ENCODE results near the gene GMPR2. TPM values are rescaled to one million over a fixed set of nuclear protein-coding genes. Genes with fewer than 3 reads are reported as not detected.

The GMPR2 gene
- total RNA-seq, 1 donor from 2014 or later = 61.7 TPM

GRCh38 chr14:24204163-24205146 is 28.3 kb upstream of the GMPR2 start:
- H3K27ac Mint-ChIP-seq (ENCODE audit: unreplicated experiment) = no peak overlapping the region
- H3K36me3 Mint-ChIP-seq (ENCODE audit: unreplicated experiment) = peaks cover 45% of the 10 kb centered on the region
- H3K4me3 Mint-ChIP-seq (ENCODE audit: unreplicated experiment) = no peak overlapping the region
- peaks cover 5% of the 10 kb centered on the region for H3K9me3 Mint-ChIP-seq (ENCODE audit: unreplicated experiment)
- no peak for DNase-seq (ENCODE audit: extremely low spot score, unreplicated experiment)
- H3K4me1 Mint-ChIP-seq (ENCODE audit: unreplicated experiment) = no peaks in the 10 kb centered on the region
- TF ChIP-seq CTCF (IDR thresholded peaks at IDR 0.05) = no peak
- H3K27me3 Mint-ChIP-seq (ENCODE audit: unreplicated experiment) = no peaks in the 10 kb centered on the region

GRCh38 chr14:24206260-24207103 is 26.2 kb upstream of the GMPR2 start:
- H3K4me1 Mint-ChIP-seq (ENCODE audit: unreplicated experiment) = peaks cover 5% of the 10 kb centered on the region
- H3K27ac Mint-ChIP-seq (ENCODE audit: unreplicated experiment) = no peak overlapping the region
- H3K36me3 Mint-ChIP-seq (ENCODE audit: unreplicated experiment) = peaks cover 54% of the 10 kb centered on the region
- no peak overlapping the region for H3K4me3 Mint-ChIP-seq (ENCODE audit: unreplicated experiment)
- peaks cover 5% of the 10 kb centered on the region for H3K9me3 Mint-ChIP-seq (ENCODE audit: unreplicated experiment)
- no peaks in the 10 kb centered on the region for H3K27me3 Mint-ChIP-seq (ENCODE audit: unreplicated experiment)
- TF ChIP-seq CTCF (IDR thresholded peaks at IDR 0.05) = no peak
- DNase-seq (ENCODE audit: extremely low spot score, unreplicated experiment) = no peak

- DNase-seq (ENCODE audit: extremely low spot score, unreplicated experiment) = no peak
- peaks cover 8% of the 10 kb centered on the region for H3K4me1 Mint-ChIP-seq (ENCODE audit: unreplicated experiment)
- H3K27me3 Mint-ChIP-seq (ENCODE audit: unreplicated experiment) = no peaks in the 10 kb centered on the region
- H3K36me3 Mint-ChIP-seq (ENCODE audit: unreplicated experiment) = peaks cover 50% of the 10 kb centered on the region
- H3K4me3 Mint-ChIP-seq (ENCODE audit: unreplicated experiment) = no peak overlapping the region
- no peak for TF ChIP-seq CTCF (IDR thresholded peaks at IDR 0.05)
- H3K27ac Mint-ChIP-seq (ENCODE audit: unreplicated experiment) = no peak overlapping the region
- peaks cover 5% of the 10 kb centered on the region for H3K9me3 Mint-ChIP-seq (ENCODE audit: unreplicated experiment)
Measured at GRCh38 chr14:24207104-24207551, 25.6 kb upstream of the GMPR2 start.

- no peak overlapping the region for H3K4me3 Mint-ChIP-seq (ENCODE audit: unreplicated experiment)
- H3K27me3 Mint-ChIP-seq (ENCODE audit: unreplicated experiment) = no peaks in the 10 kb centered on the region
- DNase-seq (ENCODE audit: extremely low spot score, unreplicated experiment) = no peak
- H3K4me1 Mint-ChIP-seq (ENCODE audit: unreplicated experiment) = peaks cover 11% of the 10 kb centered on the region
- H3K27ac Mint-ChIP-seq (ENCODE audit: unreplicated experiment) = no peak overlapping the region
- peaks cover 45% of the 10 kb centered on the region for H3K36me3 Mint-ChIP-seq (ENCODE audit: unreplicated experiment)
- H3K9me3 Mint-ChIP-seq (ENCODE audit: unreplicated experiment) = peaks cover 4% of the 10 kb centered on the region
- TF ChIP-seq CTCF (IDR thresholded peaks at IDR 0.05) = no peak
Measured at GRCh38 chr14:24207625-24208024, 25.1 kb upstream of the GMPR2 start.

Measured in osteocyte (in vitro differentiated cells).